ENCODE measurements around the gene ITGB8. TPM values are rescaled to one million over a fixed set of nuclear protein-coding genes. Genes with fewer than 3 reads are reported as not detected.

Gene ITGB8
- total RNA-seq, 1 experiment from 2014 or later, result 2.4 TPM

DNA sequence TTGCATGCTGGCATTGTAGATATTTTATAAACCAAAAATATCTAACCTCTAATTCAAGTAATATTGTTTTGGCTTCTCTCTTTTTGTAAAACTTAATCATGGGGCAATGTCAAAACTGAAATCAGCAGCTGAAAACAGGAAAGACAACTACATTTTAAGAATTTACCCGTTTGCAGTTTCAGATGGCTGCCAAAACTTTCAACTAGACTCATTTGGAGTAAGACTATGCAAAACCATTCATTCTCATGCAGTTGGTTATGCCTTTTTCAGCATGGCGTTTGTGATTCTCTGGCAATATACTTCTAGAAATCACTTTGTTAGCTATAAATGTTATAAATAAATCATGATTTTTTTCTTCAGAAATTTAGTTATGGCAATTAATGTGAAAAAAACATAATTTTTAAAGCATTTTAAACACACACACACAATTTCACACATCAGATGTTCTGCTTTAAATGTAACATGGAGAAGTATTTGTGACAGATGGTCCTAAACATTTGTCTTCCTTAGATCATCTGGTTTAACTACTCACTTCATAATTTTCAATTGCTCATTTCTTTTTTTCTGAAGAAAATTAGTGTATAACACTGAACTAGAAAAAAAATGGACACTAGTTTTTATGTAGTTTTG lies 116.4 kb downstream of the ITGB8 start (continued):
- TF ChIP-seq ZBTB33 (IDR thresholded peaks at IDR 0.05; ENCODE audit: extremely low read depth, insufficient replicate concordance, low read length), result no peak

DNA sequence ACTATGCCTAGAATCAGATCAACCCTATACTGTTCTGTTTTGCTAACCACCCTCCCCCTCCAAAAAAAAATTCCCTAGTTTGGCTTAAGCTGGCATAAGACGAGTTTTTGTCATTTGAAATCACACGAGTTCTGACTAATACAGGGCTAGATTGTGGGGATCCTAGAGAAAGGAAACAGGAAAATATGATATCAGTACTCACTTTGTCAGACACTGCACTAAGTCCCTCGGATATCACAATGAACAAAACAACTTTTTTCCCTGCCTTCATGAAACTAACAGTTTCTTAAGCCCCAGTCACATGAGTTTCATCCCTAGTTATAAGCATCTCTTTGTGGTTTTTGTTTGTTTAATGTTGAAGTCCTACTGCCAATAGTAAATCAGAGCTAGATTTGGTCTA lies 118.5 kb downstream of the ITGB8 start:
- intact Hi-C loops (cut with micrococcal nuclease), result no loop called here
- no TSS peak for BruUV-seq (replicated peaks)
- H2AFZ ChIP-seq (ENCODE audit: low read depth, low read length, poor library complexity, severe bottlenecking), result no peak overlapping the region
- no peaks in the 10 kb centered on the region for H3K4me1 ChIP-seq (ENCODE audit: control insufficient read depth in 1 of 2, insufficient read depth in 2 of 2, low read length in 2 of 2)
- H3K4me2 ChIP-seq (ENCODE audit: low read length), result no peak overlapping the region
- POLR2A ChIA-PET, result no interaction called here
- no peak overlapping the region for H3K9ac ChIP-seq (ENCODE audit: low read length)
- no peaks in the 10 kb centered on the region for H3K36me3 ChIP-seq (ENCODE audit: control insufficient read depth in 1 of 2, insufficient read depth in 2 of 2, low read length in 2 of 2)
- RAD21 ChIA-PET (ENCODE audit: low non-redundant PET in 1 of 2, low total read pairs in 2 of 2, uncharacterized antibody in 2 of 2, unreplicated experiment in 2 of 2), result no interaction called here
- ATAC-seq (no peak), DNase-seq (ENCODE audit: low read depth, low spot score) (no peak)
- no peaks in the 10 kb centered on the region for H3K79me2 ChIP-seq (ENCODE audit: insufficient read depth, low read length)
- H3K4me3 ChIP-seq (replicated peaks in 1 of 2; ENCODE audit: low read depth in 1 of 2, low read length in 2 of 2), result no peak overlapping the region
- H3K27me3 ChIP-seq (ENCODE audit: insufficient read depth, low read length), result no peaks in the 10 kb centered on the region
- H4K20me1 ChIP-seq (ENCODE audit: insufficient read depth), result no peaks in the 10 kb centered on the region
- H3K27ac ChIP-seq (ENCODE audit: low read depth, low read length), result no peak overlapping the region
- CTCF ChIA-PET, result no interaction called here
- no peaks in the 10 kb centered on the region for H3K9me3 ChIP-seq (ENCODE audit: control insufficient read depth in 1 of 2, insufficient read depth in 1 of 2, low read depth in 1 of 2, low read length in 2 of 2)
- no peak for TF ChIP-seq POLR2A (IDR thresholded peaks at IDR 0.05; ENCODE audit: borderline replicate concordance, extremely low read depth, insufficient read depth, insufficient read length)
- TF ChIP-seq ZBTB33 (IDR thresholded peaks at IDR 0.05; ENCODE audit: extremely low read depth, insufficient replicate concordance, low read length), result no peak
- no peak for TF ChIP-seq JUND (IDR thresholded peaks at IDR 0.05)
- no peak for TF ChIP-seq SP1 (IDR thresholded peaks at IDR 0.05; ENCODE audit: low read depth)
- no peaks in the 10 kb centered on the region for H3K9me2 ChIP-seq (ENCODE audit: insufficient read depth)
